GM20000 (cell line): Measurements from ENCODE around the gene NDE1.

Source experiments
- DNase-seq: peaks from one replicate; pipeline ENCODE4 v3.0.0; 2012; ENCODE audit warnings: low spot score
- TF ChIP-seq, protein P1 (sequence below): IDR thresholded peaks from 2 replicates; pipeline ENCODE4 v1.5.1; 2012; ENCODE audit warnings: mild to moderate bottlenecking, control low read depth; ENCODE audit errors: extremely low read depth, missing control alignments

Gene NDE1

DNA sequence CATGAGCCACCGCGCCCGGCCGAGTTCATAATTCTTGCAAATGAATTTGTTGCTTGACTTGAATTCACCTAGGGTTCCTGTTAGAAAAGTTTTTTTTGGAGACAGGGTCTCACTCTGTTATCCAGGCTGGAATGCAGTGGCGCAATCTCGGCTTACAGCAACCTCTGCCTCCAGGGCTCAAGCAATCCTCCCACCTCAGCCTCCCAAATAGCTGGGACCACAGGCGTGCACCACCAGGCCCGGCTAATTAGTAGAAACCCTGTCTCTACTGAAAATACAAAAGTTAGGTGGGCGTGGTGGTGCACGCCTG is 107.0 kb downstream of the NDE1 start:
- TF ChIP-seq, protein P1, sequence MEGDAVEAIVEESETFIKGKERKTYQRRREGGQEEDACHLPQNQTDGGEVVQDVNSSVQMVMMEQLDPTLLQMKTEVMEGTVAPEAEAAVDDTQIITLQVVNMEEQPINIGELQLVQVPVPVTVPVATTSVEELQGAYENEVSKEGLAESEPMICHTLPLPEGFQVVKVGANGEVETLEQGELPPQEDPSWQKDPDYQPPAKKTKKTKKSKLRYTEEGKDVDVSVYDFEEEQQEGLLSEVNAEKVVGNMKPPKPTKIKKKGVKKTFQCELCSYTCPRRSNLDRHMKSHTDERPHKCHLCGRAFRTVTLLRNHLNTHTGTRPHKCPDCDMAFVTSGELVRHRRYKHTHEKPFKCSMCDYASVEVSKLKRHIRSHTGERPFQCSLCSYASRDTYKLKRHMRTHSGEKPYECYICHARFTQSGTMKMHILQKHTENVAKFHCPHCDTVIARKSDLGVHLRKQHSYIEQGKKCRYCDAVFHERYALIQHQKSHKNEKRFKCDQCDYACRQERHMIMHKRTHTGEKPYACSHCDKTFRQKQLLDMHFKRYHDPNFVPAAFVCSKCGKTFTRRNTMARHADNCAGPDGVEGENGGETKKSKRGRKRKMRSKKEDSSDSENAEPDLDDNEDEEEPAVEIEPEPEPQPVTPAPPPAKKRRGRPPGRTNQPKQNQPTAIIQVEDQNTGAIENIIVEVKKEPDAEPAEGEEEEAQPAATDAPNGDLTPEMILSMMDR: no peak

DNA sequence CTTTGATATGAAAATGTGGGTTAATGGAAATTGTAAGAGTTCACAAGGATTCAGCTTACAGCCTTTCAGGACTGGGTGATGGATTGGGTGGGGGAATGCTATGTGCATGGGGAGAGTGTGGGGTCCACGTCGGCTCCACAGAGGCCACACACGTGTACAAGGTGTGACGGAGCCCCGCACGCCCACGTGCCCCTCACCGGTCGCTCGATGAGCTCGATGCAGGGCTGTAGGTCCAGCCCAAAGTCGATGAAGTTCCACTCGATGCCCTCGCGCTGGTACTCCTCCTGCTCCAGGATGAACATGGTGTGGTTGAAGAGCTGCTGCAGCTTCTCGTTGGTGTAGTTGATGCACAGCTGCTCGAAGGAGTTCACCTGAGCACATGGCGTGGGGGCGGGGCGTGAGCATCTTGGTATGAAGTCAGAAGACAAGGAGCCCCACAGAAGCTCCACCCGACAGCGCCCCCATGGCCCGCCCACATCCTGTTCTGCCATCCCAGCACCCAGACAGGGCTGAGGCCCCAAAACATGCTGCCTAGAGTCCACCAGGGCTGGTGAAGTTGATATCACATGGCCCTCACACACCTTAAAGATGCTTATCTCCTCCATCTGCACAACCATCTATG is 107.7 kb downstream of the NDE1 start:
- DNase-seq: no peak
- TF ChIP-seq, protein P1: no peak

More for the DNA sequence above, 107.0 kb downstream of the NDE1 start:
- no peak for DNase-seq

DNA sequence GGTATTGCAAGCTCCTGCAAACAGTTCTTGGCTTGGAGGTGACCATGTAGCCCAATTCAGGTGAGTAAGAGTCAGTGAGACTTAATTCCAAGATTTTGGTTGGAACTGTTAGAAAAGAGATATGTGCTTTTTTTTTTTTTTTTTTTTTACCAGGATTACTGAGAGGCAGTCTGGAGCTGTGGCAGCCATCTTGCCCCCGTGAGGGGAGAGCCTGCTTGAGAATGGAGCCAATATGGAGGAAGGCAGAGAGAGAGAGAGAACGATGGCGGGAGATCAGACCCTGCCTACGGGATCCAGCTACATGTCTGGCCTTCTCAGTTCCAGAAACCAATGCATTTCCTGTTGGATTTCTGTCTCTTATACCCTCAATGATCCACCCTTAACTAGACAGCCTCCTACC is 109.0 kb downstream of the NDE1 start:
- TF ChIP-seq, protein P1: no peak
- no peak for DNase-seq

DNA sequence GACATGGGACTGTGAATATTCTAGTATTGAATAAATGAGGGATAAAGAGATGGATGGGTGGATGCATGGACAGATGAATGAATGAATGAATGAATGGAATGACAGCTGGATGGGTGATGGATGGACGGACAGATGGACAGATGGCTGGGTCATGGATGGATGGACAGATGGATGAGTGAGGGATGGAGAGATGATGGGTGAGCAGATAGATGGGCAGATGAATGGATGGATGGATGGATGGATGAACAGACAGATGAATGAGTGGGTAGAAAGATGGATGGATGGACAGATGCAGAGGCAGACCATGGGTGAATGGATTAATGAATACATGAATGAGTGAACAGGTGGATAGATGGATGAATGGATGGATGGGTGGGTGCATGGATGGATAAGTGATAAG is 110.1 kb downstream of the NDE1 start:
- no peak for DNase-seq
- TF ChIP-seq, protein P1: no peak

DNA sequence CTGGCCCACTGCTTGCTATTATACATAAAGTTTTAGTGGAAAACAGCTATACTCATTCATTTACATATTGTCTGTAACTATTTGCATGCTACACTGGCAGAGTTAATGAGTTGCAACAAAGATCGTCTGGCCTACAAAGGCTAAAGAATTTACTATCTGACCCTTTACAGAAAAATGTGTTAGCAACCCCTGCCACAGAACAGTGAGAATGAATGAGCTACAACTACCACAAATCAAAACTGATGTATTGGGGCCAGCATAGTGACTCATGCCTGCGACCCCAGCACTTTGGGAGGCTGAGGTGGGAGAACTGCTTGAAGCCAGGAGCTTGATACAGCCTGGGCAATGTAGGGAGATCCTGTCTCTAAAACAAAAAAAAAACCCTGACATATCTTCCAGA is 114.1 kb downstream of the NDE1 start:
- no peak for DNase-seq
- TF ChIP-seq, protein P1: no peak

DNA sequence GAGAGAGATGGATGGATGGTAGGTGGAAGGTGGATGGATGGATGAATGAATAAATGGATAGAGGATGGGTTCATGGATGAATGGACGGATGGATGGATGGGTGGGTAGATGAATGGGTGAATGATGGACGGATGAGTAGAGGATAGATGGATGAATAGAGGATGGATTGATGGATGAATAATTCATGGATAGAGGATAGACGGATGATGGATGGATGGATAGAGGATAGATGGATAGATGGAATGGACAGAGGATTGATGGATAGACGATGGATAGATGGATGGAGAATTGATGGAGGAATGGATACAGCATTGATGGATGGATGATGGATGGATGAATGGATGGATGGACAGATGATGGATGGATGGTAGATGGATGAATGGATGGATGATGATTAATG is 115.1 kb downstream of the NDE1 start:
- TF ChIP-seq, protein P1: no peak
- DNase-seq: no peak

DNA sequence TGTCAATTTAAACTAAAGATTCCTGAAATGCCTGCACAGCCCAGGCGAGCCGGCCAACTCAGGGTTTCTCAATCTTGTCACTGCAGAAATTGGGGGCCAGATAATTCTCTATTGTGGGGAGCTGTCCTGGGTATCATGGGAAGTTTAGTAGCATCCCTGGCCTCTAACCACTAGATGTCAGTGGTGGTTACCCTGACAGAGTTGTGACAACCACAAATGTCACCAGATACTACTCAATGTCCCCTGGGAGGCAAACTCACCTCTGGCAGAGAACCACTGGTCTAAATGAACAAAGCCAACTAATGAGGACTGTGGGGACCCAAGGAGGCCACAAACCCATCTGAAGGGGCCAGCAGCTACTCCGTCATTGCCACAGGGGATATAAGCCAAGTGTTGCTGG is 115.8 kb downstream of the NDE1 start:
- TF ChIP-seq, protein P1: peak; percentile 54
- DNase-seq: peak; percentile 81
